ENCODE data around the gene RALBP1. TPM values are rescaled to one million over a fixed set of nuclear protein-coding genes. Genes with fewer than 3 reads are reported as not detected.
"Not testable (repeated sequence)": the region's sequence is repeated elsewhere in the genome, so short reads cannot be mapped to it uniquely, and the experiment has no call there.

RALBP1 gene
- total RNA-seq, 4 donors from 2014 or later = 211 to 229 (median 224) TPM

DNA sequence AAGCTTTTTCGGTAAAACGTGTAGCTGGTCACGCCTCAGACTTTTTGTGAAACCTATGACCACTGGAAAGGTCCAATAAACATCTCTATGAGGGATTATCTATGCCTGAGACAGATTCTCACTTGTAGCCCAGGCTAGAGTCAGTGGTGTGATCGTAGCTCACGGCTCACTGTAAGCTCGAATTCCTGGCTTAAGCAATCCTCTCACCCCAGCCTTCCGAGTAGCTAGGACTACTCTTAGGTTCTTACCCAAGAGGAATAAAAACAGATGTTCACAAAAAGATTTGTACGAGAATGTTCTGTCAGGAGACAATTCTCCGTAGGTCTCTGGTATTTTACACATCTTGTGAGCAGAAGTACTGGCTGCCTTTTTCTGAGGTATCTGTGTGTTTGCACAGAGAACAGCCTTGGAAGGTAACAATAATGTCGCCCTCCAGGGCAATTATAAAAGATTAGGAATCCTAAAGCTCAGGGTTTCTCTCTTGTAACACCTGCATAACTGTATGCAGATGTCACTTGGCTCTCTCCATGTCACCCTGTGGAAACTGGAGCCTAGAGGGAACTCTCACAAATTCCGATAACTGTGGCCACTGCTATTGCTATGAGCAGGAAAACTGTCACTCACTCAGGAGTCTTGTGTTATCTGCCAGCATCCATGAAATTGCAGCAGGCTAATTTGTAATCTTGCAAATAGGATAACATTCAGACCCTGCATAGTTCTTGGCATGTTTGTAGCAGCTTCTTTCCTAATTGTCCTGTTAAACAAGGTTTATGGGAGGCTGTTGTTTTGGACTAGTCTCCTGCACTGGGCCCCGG is 25.5 kb upstream of the RALBP1 start:
- no peak overlapping the region for H3K4me3 ChIP-seq (ENCODE audit: low read depth, poor library complexity, severe bottlenecking)
- DNase-seq (ENCODE audit: low spot score in 2 of 2) = no peak
- intact Hi-C loops (cut with DNase I; ENCODE audit: low total_unique reads) = no loop called here
- WGBS, 2 donors = 54 to 61% methylated on average over 12 of the region's 12 CpGs
- TF ChIP-seq, protein P1, sequence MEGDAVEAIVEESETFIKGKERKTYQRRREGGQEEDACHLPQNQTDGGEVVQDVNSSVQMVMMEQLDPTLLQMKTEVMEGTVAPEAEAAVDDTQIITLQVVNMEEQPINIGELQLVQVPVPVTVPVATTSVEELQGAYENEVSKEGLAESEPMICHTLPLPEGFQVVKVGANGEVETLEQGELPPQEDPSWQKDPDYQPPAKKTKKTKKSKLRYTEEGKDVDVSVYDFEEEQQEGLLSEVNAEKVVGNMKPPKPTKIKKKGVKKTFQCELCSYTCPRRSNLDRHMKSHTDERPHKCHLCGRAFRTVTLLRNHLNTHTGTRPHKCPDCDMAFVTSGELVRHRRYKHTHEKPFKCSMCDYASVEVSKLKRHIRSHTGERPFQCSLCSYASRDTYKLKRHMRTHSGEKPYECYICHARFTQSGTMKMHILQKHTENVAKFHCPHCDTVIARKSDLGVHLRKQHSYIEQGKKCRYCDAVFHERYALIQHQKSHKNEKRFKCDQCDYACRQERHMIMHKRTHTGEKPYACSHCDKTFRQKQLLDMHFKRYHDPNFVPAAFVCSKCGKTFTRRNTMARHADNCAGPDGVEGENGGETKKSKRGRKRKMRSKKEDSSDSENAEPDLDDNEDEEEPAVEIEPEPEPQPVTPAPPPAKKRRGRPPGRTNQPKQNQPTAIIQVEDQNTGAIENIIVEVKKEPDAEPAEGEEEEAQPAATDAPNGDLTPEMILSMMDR (IDR thresholded peaks at IDR 0.05) = no peak
- TF ChIP-seq POLR2A (IDR thresholded peaks at IDR 0.05) = no peak

GRCh38 chr18:9450920-9451319 is 24.4 kb upstream of the RALBP1 start:
- WGBS, 2 donors = 94% methylated on average over 7 of the region's 7 CpGs
- intact Hi-C loops (cut with DNase I; ENCODE audit: low total_unique reads); DNase-seq (ENCODE audit: low spot score in 2 of 2); H3K4me3 ChIP-seq (ENCODE audit: low read depth, poor library complexity, severe bottlenecking): not testable (repeated sequence)

DNA sequence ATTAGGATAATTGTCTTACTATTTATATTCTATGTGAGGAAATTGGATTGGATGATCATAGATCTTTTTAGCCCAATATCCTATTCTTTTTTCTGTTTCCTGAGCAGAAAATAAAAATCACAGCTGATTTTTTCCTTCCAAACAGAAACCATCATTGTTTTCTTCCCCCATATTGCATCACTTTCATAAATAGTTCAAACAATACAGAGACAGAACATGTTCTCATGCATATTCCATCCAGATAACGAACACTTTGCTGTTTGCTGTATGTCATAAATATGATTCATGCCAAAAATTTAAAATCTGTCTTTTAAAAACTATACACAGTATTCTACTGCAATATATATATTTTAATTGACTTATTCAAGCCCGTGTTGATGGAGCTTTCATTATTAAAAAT is 22.0 kb upstream of the RALBP1 start:
- 49 to 53% methylated on average over 2 of the region's 2 CpGs for WGBS, 2 donors
- H3K4me3 ChIP-seq (ENCODE audit: low read depth, poor library complexity, severe bottlenecking) = no peak overlapping the region
- TF ChIP-seq, protein P1 (IDR thresholded peaks at IDR 0.05) = no peak
- no peak for TF ChIP-seq POLR2A (IDR thresholded peaks at IDR 0.05)
- intact Hi-C loops (cut with DNase I; ENCODE audit: low total_unique reads) = no loop called here
- no peak for DNase-seq (ENCODE audit: low spot score in 2 of 2)

DNA sequence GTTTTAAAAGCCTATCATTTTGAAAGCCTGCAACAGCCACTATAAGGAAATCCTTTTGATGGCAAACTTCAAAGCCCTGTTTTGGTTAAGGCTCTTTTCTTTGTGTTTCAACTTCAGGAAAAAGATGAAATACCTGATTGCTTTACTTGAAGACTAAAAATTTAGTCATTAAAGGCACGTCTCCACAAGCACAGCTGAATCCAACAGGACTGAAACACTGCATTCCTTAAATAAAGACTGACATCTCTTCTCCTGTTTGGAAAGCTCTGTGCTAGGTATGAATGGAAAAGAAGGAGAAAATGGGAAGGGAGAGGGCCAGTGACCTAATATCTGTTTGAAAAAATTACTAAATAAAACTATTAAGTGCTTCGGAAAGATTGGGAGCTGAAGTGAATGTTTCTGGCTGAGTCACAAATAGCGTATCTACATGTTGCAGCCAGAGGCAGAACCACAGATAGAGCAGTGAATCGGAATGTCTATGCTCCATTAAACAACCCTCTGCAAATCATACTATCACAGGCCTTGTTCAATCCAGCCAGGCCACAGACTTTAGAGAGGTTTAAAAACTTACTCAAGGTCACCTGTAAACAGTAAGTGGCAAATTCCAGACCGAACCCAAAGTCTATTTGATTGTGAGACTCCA is 21.1 kb upstream of the RALBP1 start:
- H3K4me3 ChIP-seq (ENCODE audit: low read depth, poor library complexity, severe bottlenecking) = no peak overlapping the region
- no peak for TF ChIP-seq POLR2A (IDR thresholded peaks at IDR 0.05)
- TF ChIP-seq, protein P1 (IDR thresholded peaks at IDR 0.05) = no peak
- intact Hi-C loops (cut with DNase I; ENCODE audit: low total_unique reads) = no loop called here
- no peak for DNase-seq (ENCODE audit: low spot score in 2 of 2)
- WGBS, 2 donors = 40 to 48% methylated on average over 5 of the region's 5 CpGs

GRCh38 chr18:9455718-9456511 is 19.4 kb upstream of the RALBP1 start:
- H3K4me3 ChIP-seq (ENCODE audit: low read depth, poor library complexity, severe bottlenecking) = no peak overlapping the region
- 73 to 89% methylated on average over 3 of the region's 3 CpGs for WGBS, 2 donors
- intact Hi-C loops (cut with DNase I; ENCODE audit: low total_unique reads) = no loop called here
- DNase-seq (ENCODE audit: low spot score in 2 of 2) = no peak
- TF ChIP-seq, protein P1 (IDR thresholded peaks at IDR 0.05) = no peak
- no peak for TF ChIP-seq POLR2A (IDR thresholded peaks at IDR 0.05)

GRCh38 chr18:9466127-9466526 is 9.2 kb upstream of the RALBP1 start:
- H3K4me3 ChIP-seq (ENCODE audit: low read depth, poor library complexity, severe bottlenecking) = no peak overlapping the region

More at GRCh38 chr18:9466127-9466526, 9.2 kb upstream of the RALBP1 start:
- TF ChIP-seq, protein P1 (IDR thresholded peaks at IDR 0.05) = no peak
- no peak for TF ChIP-seq POLR2A (IDR thresholded peaks at IDR 0.05)
- no peak for DNase-seq (ENCODE audit: low spot score in 2 of 2)
- 74 to 93% methylated on average over 2 of the region's 2 CpGs for WGBS, 2 donors
- intact Hi-C loops (cut with DNase I; ENCODE audit: low total_unique reads) = no loop called here
